ENCODE data around the gene TRAF3IP1. TPM values are rescaled to one million over a fixed set of nuclear protein-coding genes. Genes with fewer than 3 reads are reported as not detected.

Gene TRAF3IP1
- total and polyA plus RNA-seq, 2 of the 13 experiments (the other 11 are each of a cell fraction or from before 2014, with no cell fraction given) = 4.1 to 12.9 TPM

- peaks cover 11% of the 10 kb centered on the region for H3K79me2 ChIP-seq (ENCODE audit: insufficient read depth, low read length)
- H3K9ac ChIP-seq (ENCODE audit: insufficient read depth, low read depth, low read length) = no peak overlapping the region
- peaks cover 7% of the 10 kb centered on the region for H4K20me1 ChIP-seq (ENCODE audit: insufficient read depth, low read length)
- H3K36me3 ChIP-seq (replicated peaks in 1 of 2; ENCODE audit: control insufficient read depth in 1 of 2, insufficient read depth in 2 of 2, low read length in 2 of 2) = no peaks in the 10 kb centered on the region
- no peak overlapping the region for H3K4me2 ChIP-seq (ENCODE audit: low read depth, low read length)
- in situ Hi-C loops (cut with HindIII; ENCODE audit: extremely low pct_ligation_motif_present, low pct_unique_long_range_greater_than_20kb) = no loop called here
- intact Hi-C loops (cut with micrococcal nuclease; ENCODE audit: unreplicated experiment) = no loop called here
- ATAC-seq (no peak), FAIRE-seq (no peak), DNase-seq (ENCODE audit: low spot score) (no peak)
- H3K27me3 ChIP-seq (ENCODE audit: control insufficient read depth in 1 of 2, insufficient read depth in 2 of 2, low read length in 2 of 2) = no peaks in the 10 kb centered on the region; a peak in 1 of 5 replicates
- H2AFZ ChIP-seq (ENCODE audit: low read length) = no peak overlapping the region
- H3K4me3 ChIP-seq (replicated peaks in 1 of 3; ENCODE audit: insufficient read depth in 1 of 3, low read depth in 2 of 3, low read length in 3 of 3) = no peak overlapping the region
- peaks cover 12% of the 10 kb centered on the region for H3K4me1 ChIP-seq (ENCODE audit: insufficient read depth, low read length)
- ChIA-PET POLR2A (no interaction called here), CTCF (ENCODE audit: low intra/inter-chr PET ratio, low total read pairs) (no interaction called here)
- 89% methylated on average over 4 of the region's 7 CpGs for WGBS (ENCODE audit: low lambda C conversion rate)
- BruUV-seq (replicated peaks) = no TSS peak
- no peaks in the 10 kb centered on the region for H3K9me3 ChIP-seq (ENCODE audit: low read length)
- no peak for TF ChIP-seq DZIP1 (CRISPR knock-in tag; IDR thresholded peaks at IDR 0.05)
- TF ChIP-seq ZFP36 (IDR thresholded peaks at IDR 0.05; ENCODE audit: borderline replicate concordance, low read depth, low read length, partially characterized antibody) = no peak
- TF ChIP-seq FOSL2 (CRISPR knock-in tag; IDR thresholded peaks at IDR 0.05) = no peak
- TF ChIP-seq RARA (CRISPR knock-in tag; IDR thresholded peaks at IDR 0.05) = no peak
- TF ChIP-seq FOXP4 (CRISPR knock-in tag; IDR thresholded peaks at IDR 0.05) = no peak
- no peak for TF ChIP-seq BCL6 (CRISPR knock-in tag; IDR thresholded peaks at IDR 0.05)
- no peak for TF ChIP-seq ZXDC (CRISPR knock-in tag; IDR thresholded peaks at IDR 0.05)
- TF ChIP-seq ZNF773 (CRISPR knock-in tag; IDR thresholded peaks at IDR 0.05; ENCODE audit: borderline replicate concordance) = no peak
- no peak for TF ChIP-seq MED1 (CRISPR knock-in tag; IDR thresholded peaks at IDR 0.05)
- TF ChIP-seq SP140L (CRISPR knock-in tag; IDR thresholded peaks at IDR 0.05; ENCODE audit: borderline replicate concordance) = no peak
- no peak for TF ChIP-seq ZNF333 (CRISPR knock-in tag; IDR thresholded peaks at IDR 0.05; ENCODE audit: borderline replicate concordance)
- TF ChIP-seq ARNT2 (CRISPR knock-in tag; IDR thresholded peaks at IDR 0.05; ENCODE audit: low read depth) = no peak
- TF ChIP-seq THAP7 (CRISPR knock-in tag; IDR thresholded peaks at IDR 0.05) = no peak
- no peak for TF ChIP-seq RORA (CRISPR knock-in tag; IDR thresholded peaks at IDR 0.05)
- no peak for TF ChIP-seq ZNF776 (CRISPR knock-in tag; IDR thresholded peaks at IDR 0.05)
- TF ChIP-seq ZNF383 (CRISPR knock-in tag; IDR thresholded peaks at IDR 0.05; ENCODE audit: borderline replicate concordance) = no peak
- no peak overlapping the region for H3K27ac ChIP-seq (ENCODE audit: extremely low read length, insufficient read depth, low read length)
These were observed 102.6 kb downstream of the TRAF3IP1 start for GRCh38 chr2:238422940-238423339.
